Activated CD8-positive, alpha-beta T cell treated with anti-CD3 and anti-CD28 coated beads for 36 hours (primary cell): ENCODE results near the gene PARP9. TPM values are rescaled to one million over a fixed set of nuclear protein-coding genes. Genes with fewer than 3 reads are reported as not detected.

Experiments
- ATAC-seq: fragments of 200-7000 bp; cut with Tn5 transposase; one replicate; pipeline ENCODE4 v1.10.0; 2021; ENCODE audit warnings: mild to moderate bottlenecking, moderate library complexity
- CTCF ChIA-PET: fragments of 350-600 bp; sonication (Branson Sonifier 250); formaldehyde crosslinking; loops from one replicate; lab custom pipeline; 2021; ENCODE audit warnings: antibody characterized with exemption; lab: Charles Lee
- POLR2A ChIA-PET: fragments of 350-600 bp; sonication (Branson Sonifier 250); formaldehyde crosslinking; loops from one replicate; lab custom pipeline; 2021; ENCODE audit warnings: antibody characterized with exemption; lab: Charles Lee
- DNase-seq: peaks from one replicate; pipeline ENCODE4 v3.0.0-alpha.2; 2020
- H3K27ac Mint-ChIP-seq: one replicate; pipeline ENCODE4 v1.8.0; 2021; ENCODE audit warnings: mild to moderate bottlenecking, mixed read lengths
- H3K27me3 Mint-ChIP-seq: one replicate; pipeline ENCODE4 v1.8.0; 2021; ENCODE audit warnings: mixed read lengths
- H3K36me3 Mint-ChIP-seq: one replicate; pipeline ENCODE4 v1.8.0; 2021; ENCODE audit warnings: low read depth, mixed read lengths
- H3K4me1 Mint-ChIP-seq: one replicate; pipeline ENCODE4 v1.8.0; 2021; ENCODE audit warnings: low read depth, mixed read lengths
- H3K4me3 Mint-ChIP-seq: one replicate; pipeline ENCODE4 v1.8.0; 2021; ENCODE audit warnings: mild to moderate bottlenecking, moderate library complexity, mixed read lengths
- H3K9me3 Mint-ChIP-seq: one replicate; pipeline ENCODE4 v1.8.0; 2021; ENCODE audit warnings: mixed read lengths
- intact Hi-C: fragments of 100-400 bp; cut with micrococcal nuclease; formaldehyde crosslinking; loops from one replicate; pipeline ENCODE4 v1.10.0; 2022
- total RNA-seq, 2 experiments: library from RNA; stranded (reverse); gene quantifications; one replicate each; pipeline ENCODE4 v1.2.3, GENCODE V29; 2021
- TF ChIP-seq, protein P1 (sequence below): fragments of 200-600 bp; IDR thresholded peaks from one replicate; pipeline ENCODE4 v1.8.0; 2022; ENCODE audit warnings: antibody characterized with exemption, mild to moderate bottlenecking

Gene PARP9
- total RNA-seq, 2 experiments from 2014 or later = 17.8 to 18.5 TPM

- Mint-ChIP-seq H3K27me3 (no peaks in the 10 kb centered on the region), H3K27ac (peak overlapping the region; percentile 54), H3K9me3 (peaks cover 26% of the 10 kb centered on the region), H3K4me1 (peaks cover 47% of the 10 kb centered on the region), H3K36me3 (peaks cover 45% of the 10 kb centered on the region), H3K4me3 (no peak overlapping the region)
- no peak for DNase-seq
- intact Hi-C loops = no loop called here
- peak; percentile 51 for ATAC-seq
- CTCF ChIA-PET = no interaction called here
- POLR2A ChIA-PET = no interaction called here
- TF ChIP-seq, protein P1, sequence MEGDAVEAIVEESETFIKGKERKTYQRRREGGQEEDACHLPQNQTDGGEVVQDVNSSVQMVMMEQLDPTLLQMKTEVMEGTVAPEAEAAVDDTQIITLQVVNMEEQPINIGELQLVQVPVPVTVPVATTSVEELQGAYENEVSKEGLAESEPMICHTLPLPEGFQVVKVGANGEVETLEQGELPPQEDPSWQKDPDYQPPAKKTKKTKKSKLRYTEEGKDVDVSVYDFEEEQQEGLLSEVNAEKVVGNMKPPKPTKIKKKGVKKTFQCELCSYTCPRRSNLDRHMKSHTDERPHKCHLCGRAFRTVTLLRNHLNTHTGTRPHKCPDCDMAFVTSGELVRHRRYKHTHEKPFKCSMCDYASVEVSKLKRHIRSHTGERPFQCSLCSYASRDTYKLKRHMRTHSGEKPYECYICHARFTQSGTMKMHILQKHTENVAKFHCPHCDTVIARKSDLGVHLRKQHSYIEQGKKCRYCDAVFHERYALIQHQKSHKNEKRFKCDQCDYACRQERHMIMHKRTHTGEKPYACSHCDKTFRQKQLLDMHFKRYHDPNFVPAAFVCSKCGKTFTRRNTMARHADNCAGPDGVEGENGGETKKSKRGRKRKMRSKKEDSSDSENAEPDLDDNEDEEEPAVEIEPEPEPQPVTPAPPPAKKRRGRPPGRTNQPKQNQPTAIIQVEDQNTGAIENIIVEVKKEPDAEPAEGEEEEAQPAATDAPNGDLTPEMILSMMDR = no peak
Measured at GRCh38 chr3:122586098-122586497, 22.0 kb upstream of the PARP9 start.

GRCh38 chr3:122582390-122582789 is 18.3 kb upstream of the PARP9 start:
- CTCF ChIA-PET = no interaction called here
- peaks cover 40% of the 10 kb centered on the region for H3K4me1 Mint-ChIP-seq
- no peak for ATAC-seq
- no peak overlapping the region for H3K27ac Mint-ChIP-seq
- H3K4me3 Mint-ChIP-seq = no peak overlapping the region
- POLR2A ChIA-PET = interaction anchor here (0.5 to 2.0 kb wide), 3 partner anchors 14 to 29 kb away, joined by 3 to 5 read pairs (median 3); no protein-coding TSS in a partner anchor
- H3K27me3 Mint-ChIP-seq = no peaks in the 10 kb centered on the region
- peaks cover 26% of the 10 kb centered on the region for H3K9me3 Mint-ChIP-seq
- H3K36me3 Mint-ChIP-seq = peaks cover 51% of the 10 kb centered on the region
- TF ChIP-seq, protein P1 = no peak
- DNase-seq = no peak
- intact Hi-C loops = no loop called here

GRCh38 chr3:122581622-122582021 is 17.5 kb upstream of the PARP9 start:
- ChIA-PET POLR2A (interaction anchor here (0.6 to 2.0 kb wide), 2 partner anchors 16 to 164 kb away, joined by 4 to 5 read pairs; no protein-coding TSS in a partner anchor), CTCF (no interaction called here)
- Mint-ChIP-seq H3K36me3 (peaks cover 49% of the 10 kb centered on the region), H3K9me3 (peaks cover 26% of the 10 kb centered on the region), H3K27me3 (no peaks in the 10 kb centered on the region), H3K4me3 (no peak overlapping the region), H3K27ac (no peak overlapping the region), H3K4me1 (peaks cover 41% of the 10 kb centered on the region)
- ATAC-seq (no peak), DNase-seq (no peak)
- TF ChIP-seq, protein P1 = no peak
- intact Hi-C loops = no loop called here

GRCh38 chr3:122580470-122580869 is 16.4 kb upstream of the PARP9 start:
- no peak for ATAC-seq

More at GRCh38 chr3:122580470-122580869, 16.4 kb upstream of the PARP9 start:
- Mint-ChIP-seq H3K4me1 (peaks cover 43% of the 10 kb centered on the region), H3K4me3 (no peak overlapping the region), H3K27ac (no peak overlapping the region), H3K9me3 (peaks cover 26% of the 10 kb centered on the region), H3K36me3 (peaks cover 44% of the 10 kb centered on the region), H3K27me3 (no peaks in the 10 kb centered on the region)
- ChIA-PET CTCF (no interaction called here), POLR2A (no interaction called here)
- intact Hi-C loops = no loop called here
- DNase-seq = no peak
- TF ChIP-seq, protein P1 = no peak
